NCI-H2196 (cell line): ENCODE data around the gene CFAP53.
"Not testable (repeated sequence)": the region's sequence is repeated elsewhere in the genome, so short reads cannot be mapped to it uniquely, and the experiment has no call there.

Experiments used
- DNase-seq: peaks from one replicate; lab custom pipeline; 2025; ENCODE audit not compliant: unreplicated experiment; lab: John Stamatoyannopoulos, UW

Gene CFAP53, protein sequence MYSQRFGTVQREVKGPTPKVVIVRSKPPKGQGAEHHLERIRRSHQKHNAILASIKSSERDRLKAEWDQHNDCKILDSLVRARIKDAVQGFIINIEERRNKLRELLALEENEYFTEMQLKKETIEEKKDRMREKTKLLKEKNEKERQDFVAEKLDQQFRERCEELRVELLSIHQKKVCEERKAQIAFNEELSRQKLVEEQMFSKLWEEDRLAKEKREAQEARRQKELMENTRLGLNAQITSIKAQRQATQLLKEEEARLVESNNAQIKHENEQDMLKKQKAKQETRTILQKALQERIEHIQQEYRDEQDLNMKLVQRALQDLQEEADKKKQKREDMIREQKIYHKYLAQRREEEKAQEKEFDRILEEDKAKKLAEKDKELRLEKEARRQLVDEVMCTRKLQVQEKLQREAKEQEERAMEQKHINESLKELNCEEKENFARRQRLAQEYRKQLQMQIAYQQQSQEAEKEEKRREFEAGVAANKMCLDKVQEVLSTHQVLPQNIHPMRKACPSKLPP

DNA sequence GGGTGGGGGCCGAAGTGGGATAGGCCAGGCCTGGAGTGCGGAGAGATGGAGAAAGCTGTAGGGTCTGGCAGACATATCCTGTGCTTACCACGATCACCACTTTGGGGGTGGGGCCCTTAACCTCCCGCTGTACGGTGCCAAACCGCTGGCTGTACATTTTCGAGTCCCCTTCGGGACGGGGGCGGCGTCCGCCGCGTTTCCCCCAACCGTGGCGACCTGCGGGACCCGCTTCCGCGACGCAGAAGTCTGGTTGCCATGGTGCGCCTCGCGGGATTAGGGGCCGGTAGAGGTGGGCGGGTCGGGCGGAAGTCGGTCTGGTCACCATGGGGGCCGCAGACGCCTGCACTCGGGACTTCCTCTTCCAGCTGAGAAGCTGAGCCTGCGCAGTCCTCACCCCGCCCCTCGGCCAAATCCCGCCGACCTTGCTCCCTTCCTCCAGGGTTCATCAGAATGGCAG is at the start of gene CFAP53:
TSS of gene CFAP53 (minus strand) at position 248 of the 457 bp plus-strand sequence. CDS start at position 157, 91 bp downstream.
- peak; percentile 86 for DNase-seq

DNA sequence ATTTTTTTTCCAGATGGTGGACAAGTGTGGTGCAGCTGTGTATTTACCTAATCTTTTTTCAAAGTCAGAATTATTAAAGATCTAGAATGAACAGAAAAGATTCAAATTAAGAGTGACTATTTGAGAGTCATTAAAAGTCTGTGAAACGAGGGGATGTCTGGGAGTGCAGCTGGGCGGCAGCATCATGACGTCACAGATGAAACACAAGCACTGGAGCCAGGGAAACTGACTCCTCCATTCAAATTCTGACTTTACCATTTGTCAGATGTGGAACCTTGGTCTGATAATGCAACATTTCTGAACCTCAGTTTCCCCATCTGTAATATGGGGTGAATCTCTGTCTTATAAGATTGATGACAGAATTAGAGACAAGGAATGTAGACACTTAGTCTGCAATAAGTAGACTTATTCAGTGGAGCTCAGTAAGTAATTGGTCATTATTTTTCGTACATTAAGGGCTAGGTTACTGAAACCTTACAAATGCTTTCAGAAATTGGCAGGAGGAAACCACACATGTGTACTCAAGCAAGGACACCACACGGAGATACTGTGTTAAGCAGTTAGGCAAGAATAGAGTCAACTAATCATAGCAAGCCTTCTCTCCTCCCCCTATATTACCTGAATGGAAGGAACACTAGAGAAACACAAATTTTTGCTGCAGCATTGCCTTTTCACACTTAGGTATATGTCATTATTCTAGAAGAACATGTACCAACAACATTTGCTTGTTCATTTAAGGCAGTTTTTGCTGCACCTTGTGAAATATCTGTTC is 49.0 kb upstream of the CFAP53 start:
- DNase-seq = no peak

DNA sequence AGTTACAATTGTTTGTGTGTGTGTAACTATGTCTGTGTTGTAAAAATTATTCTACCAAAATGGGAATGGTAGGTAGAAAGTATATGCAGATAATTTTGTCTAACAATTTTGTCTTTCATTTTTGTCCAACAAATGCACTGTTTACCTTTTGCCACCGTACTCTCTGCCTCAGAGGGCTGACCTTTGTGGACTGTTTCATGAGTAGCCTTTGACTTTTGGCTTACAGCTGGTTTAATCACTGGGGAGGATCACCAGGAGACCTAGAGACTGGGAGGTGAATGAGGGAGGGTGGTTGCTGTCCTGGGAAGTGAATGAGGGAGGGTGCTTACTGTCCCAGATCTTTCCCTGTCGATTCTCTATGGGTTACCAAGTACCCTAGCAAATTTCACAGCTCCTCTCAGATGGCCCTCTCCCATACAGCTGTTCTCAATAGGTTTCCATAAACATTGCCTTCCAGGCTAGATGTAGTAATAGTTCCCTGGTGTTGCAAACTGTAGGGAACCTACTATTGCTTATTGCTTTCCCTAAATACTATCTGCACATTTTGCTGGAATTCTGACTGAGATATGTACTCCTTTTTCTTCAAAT is 47.7 kb upstream of the CFAP53 start:
- no peak for DNase-seq

DNA sequence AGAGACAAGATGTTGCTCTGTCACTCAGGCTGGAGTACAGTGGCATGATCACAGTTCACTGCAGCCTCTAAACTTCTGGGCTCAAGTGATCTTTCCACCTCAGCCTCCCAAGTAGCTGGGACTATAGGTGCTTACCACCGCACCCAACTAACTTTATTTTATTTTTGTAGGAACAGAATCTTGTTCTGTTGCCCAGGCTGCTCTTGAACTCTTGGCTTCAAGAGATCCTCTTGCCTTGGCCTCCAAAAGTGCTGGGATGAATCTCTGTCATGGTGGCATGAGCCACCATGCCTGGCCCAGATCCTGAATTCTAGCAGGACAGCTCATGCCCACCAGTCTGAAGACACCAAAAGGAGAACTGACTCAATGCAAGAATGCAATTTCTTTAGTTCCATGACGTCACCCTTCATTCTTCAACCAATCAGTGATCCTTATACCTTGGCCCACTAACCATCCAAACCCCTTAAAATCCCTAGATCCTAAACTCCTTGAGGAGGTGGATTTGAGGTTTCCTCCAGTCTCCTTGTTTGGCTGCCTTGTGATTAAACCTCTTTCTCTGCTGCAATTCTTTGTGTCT is 46.8 kb upstream of the CFAP53 start:
- no peak for DNase-seq

DNA sequence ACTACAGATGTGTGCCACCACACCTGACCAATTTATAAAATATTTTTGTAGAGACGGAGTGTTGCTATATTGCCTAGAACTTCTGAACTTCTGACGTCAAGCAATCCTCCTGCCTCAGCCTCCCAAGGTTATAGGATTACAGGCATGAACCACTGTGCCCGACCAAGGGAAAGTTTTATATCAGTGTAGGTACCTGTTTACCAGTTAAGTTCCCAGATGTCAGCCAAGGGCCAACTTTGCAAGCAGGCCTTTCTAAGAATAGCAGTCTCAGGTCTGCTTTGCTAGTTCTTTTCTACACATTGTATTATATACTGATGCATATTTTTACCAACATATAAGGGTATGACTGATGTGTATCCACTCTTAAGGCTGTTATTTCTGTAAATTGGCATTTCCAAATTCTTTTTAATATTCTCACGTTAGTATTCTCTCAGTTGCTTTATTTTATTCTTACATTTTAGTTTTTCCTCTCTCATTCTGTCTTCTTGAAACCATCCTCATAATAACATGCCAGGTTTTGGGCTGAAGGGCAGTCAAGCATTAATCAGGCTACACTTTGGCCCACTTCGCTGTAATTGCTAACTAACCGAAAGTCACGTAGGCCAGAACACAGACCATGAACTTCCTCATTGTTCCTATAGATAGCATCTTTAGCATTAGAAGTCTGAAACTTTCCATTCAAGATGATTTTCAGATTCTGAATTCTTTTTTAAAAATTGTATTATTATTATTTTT is 46.2 kb upstream of the CFAP53 start:
- no peak for DNase-seq

DNA sequence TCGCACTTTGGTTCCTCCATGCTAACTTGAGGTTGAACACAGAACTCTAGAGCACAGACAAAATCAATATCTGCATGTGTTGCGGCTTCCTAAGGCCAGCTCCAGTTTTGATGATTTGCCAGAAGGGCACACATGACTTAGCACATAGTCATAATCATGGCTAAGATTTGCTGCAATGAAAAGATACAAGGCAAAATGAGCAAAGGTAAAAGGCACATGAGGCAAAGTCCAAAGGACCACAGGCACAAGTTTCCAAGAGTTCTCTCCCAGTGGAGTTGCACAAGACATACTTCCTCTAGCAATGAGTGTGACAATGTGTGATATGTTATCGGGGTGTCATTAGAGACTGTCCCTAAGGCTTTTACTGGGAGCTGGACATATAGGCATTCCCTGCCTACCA is 45.4 kb upstream of the CFAP53 start:
- DNase-seq = no peak

DNA sequence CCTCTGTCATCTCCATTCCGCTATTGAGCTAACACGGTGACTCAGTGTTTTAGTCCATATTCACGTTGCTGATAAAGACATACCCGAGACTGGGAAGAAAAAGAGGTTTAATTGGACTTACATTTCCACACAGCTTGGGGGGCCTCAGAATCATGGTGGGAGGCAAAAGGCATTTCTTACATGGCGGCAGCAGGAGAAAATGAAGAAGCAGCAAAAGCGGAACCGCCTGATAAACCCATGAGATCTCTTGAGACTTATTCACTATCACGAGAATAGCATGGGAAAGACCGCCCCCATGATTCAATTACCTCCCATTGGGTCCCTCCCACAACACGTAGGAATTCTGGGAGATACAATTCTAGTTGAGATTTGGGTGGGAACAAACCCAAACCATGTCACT is 43.8 kb upstream of the CFAP53 start:
- DNase-seq = no peak

DNA sequence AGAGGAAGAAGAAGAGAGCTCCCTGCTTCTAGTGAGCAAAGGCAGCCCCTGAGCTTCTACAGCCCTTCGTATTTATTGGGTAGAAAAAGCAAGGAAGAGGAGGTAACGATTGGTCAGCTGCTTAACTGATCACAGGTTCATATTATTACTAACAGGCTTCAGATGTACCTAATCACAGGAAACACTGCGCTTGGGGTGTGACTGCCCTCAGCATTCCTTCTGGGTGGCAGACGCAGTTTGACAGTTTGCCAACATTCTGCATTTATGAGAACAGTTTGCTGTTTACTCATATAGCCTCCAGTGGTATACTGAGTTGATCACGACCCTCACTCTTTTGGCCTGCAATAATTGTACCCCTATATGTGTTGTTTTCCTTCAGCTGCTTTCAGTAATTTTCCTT is 42.6 kb upstream of the CFAP53 start:
- DNase-seq = not testable (repeated sequence)

DNA sequence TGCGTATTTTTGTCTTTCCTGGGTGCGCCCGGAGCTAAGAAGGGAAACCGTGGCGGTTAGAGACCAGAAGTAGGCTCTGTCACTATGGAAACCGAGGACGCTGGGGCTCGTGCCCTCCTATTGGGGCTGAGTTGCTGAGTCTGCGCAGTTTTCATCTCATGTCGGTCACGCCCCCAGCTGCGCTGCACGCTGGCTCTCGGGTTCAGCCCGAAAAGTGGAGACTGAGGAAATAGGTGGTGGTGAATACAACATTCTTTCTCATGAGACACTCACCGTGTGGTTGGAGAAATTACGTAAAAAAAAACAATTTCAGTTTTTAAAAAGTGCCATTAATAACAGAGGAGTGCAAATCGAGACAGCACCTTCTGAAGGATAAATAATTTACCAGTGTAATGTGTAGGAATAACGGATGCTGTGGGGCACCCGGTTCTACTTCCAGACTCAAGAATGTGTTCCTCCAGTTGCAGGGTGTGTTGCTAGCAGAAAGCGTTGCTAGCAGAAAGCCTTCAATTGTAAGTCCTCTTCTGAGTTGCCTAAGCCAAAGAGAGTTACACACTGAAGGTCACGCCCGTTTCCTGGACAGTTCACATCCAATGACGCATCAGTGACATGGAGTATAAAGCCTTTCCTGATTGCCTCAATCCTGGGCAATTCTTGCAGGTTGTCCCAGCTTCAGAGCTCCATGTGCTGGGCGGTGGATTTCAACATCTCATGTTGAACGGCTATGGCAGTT is 41.6 kb upstream of the CFAP53 start:
- DNase-seq = peak; percentile 93

DNA sequence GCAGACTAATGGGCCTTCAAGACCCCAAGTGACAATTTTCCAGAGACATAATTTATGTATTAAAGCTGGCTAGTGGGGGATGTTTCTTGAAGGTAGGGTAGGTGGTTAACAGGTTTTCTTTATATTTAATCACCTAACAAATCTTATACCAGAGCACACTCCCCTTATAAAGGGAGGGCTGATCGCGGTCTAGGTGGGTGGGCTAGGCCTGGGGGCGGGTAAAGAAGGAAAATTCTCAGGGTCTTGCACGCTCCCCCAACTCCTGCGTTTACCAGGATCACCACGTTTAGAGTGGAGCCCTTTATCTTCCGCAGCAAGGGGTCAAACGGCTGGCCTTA is 41.1 kb upstream of the CFAP53 start:
- DNase-seq = no peak

DNA sequence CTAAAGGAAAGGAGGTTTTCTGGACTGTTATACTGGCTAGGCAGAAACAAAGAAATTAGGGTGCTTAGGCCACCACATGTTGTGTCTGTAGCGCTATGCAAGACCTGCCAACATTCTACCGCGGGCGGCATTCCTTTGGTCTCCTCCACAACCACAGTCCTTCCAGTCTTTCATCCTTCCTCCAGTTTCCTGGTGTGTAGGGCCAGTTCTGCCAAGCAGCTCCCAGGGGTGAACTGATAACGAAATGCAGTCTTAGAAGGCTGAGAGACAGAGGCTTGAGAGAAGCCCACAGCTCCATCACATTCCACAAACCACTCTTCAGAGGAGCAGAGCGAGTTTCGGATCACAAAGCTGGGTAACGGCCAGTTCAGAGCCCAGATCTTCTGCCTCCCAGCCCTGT is 40.6 kb upstream of the CFAP53 start:
- DNase-seq = peak; percentile 10

DNA sequence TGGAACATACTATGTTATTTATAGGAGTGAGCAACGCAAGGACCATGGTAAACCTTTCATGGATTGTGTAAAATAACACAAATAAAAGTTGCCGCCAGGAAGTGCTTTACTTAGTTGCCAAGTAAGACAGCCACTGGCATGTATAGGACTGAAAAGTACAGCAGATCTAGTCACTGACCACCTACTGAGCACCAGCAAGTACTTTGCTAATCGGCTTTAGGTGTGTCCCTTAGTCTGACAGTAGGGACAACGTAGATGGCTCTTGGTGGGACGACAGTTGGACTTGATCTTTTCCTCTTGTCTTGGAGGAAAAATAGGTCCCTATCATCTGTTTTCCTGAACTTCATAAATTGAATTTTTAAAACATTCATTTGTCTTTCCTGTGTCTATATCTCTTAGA is 34.8 kb upstream of the CFAP53 start:
- no peak for DNase-seq

DNA sequence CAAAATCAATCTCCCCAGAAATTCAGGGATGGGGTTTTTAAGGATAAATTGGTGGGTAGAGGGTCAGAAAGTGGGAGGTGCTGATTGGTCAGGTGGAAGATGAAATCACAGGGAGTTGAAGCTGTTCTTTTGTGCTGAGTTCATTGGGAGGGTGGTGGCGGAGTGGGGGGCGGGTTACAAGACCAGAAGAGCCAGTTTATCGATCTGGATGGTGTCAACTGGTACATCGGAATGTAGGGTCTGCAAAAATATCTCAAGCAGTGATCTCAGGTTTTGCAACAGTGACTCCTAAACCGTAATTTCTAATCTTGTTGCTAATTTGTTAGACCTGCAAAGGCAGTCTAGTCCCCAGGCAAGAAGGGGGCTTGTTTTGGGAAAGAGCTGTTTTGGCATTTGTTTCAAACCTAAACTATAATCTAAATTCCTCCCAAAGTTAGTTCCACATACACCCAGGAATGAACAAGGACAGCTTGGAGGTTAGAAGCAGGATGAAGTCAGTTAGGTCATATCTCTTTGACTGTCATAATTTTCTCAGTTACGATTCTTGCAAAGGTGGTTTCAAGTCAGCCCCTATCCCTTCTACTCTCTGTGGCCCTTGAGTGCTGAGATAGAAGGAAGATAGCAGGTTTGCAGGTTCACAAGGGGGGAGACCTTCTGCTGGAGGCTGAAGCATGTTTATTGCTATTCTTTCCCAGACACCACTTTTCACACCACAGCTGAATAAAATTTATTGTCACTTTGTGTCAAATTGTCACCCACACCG is 33.5 kb upstream of the CFAP53 start:
- DNase-seq = no peak

DNA sequence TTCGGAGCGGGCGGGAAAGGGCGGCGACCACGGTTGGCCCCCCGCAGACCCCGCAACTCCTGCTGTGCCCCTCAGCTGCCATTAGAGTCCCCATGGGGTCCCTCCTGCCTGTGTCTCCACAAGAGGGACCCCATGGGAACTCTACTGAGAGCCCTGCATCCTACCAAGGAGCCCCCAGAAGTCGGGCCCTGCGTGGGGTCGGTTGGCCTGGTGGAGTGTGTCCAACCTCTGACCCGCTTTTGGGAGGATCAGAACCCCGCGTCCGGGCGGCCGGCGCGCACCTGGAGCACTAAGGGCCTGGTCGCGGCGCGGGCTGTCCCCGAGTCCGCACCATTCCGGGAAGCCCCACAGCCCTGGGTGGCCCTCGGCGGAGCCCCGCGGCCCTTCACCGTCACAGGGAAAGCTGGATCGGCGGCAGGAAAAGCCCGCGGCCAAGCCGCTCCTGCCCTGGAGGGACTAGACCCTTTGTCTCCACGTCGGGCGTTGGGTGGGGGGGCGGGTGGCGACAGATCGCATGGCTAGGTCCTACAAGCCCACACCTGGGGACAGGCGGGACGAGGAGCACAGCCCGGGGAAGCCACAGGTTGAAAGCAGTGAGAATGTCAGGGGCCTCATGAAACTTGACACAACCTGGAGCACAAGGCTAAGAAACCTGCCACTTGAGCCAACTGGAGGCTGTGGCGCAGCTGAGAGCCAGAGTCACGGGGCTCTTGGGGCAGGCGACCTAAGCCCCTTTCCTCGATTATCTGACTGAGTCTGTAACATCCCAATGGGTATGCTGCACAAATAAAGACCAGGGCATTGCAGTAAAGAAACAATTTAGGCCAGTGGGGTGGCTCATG is 32.4 kb upstream of the CFAP53 start:
- DNase-seq = no peak

DNA sequence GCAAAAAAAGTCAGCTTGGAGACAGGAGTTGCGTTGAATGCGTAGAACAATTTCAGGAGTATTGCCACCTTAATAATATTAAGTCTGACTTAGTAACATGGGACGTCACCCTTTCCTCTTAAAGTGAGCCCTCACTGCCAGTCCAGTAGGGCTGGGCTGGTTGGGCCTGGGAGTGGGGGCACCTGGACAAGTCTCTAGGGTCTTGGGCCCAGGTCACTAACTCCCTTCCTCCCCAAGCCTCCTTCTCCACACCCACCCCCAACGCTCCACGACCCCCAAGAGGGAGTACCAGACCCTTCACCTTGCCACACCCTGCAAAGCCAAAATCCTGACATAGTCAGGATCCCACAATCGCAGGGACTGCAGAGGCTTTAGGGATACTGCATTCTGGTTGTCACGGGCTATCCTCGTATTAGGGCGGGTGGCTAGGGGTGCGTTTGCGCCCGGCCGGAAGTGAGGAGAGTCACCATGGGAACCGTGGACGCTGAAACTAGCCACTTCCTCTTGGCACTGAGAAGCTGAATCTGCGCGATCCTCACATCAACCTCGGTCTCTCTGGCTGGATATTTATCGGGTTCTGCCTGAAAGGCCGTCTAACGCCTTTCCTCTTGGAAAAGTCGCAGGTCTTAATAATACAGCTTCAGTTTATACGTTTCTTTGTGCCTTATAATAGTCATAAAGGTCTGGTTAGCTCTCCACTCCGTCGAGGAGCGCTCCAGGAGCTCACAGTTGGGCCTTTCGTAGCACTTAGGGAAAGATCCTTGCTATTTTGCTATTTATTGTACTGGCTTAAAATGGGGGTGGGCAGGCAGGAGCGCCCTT is 31.5 kb upstream of the CFAP53 start:
- DNase-seq = peak; percentile 80

DNA sequence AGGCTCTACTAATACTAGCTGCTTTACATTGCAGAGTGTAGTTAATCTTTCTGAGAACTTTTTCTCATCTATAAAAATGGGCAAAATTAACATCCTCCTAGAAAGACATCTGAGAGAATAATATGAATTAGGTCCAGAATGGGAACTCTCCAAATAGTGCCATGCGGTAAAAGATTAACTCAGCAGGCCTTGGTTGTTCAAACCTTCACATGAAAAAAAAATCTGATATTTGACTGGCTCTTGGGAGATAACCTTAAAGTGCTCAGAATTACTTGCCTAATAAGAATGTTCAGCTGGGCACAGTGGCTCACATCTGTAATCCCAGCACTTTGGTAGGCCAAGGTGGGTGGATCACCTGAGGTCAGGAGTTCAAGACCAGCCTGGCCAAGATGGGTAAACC is 26.7 kb upstream of the CFAP53 start:
- DNase-seq = no peak

DNA sequence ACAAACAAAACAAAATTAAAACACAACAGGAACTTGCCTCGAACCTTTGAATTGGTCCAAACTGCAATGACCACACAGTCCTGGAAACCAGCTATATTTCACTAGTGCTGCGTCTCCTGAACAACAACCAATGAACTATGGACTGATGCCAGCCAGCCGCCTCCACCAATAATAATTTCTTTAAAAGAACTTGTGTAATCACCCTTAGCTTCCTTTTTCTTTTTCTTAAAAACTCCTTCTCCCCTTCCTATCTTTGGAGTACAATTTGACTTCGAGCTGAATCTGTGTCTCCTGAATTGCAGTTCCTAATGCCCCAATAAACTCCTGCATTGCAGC is 22.8 kb upstream of the CFAP53 start:
- no peak for DNase-seq
